ENCODE data around the gene POLG. TPM values are rescaled to one million over a fixed set of nuclear protein-coding genes. Genes with fewer than 3 reads are reported as not detected.

The POLG gene
- total RNA-seq, 1 donor from 2014 or later = 144 TPM

DNA sequence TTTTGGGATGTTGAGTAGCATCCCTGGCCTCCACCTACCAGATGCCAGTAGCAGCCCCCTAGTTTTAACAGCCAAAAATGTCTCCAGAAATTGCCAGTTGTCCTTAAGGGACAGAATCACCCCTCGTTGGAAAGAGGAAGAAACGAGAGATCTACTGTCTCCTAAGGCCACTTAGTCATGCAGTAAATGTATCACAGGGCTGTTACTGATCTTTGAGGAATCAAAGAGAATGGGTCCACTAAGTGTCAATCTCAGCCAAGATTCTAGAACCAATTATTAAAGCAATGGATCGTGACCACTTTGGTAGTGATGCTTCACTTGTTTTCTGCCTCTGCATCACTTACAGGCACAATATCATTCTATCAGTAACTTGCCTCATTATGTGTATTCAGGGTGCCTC is 26.4 kb downstream of the POLG start:
- intact Hi-C loops (cut with micrococcal nuclease) = no loop called here
- peaks cover 5% of the 10 kb centered on the region for H3K4me1 Mint-ChIP-seq
- no peak overlapping the region for H3K27ac Mint-ChIP-seq
- peaks cover 8% of the 10 kb centered on the region for H3K36me3 Mint-ChIP-seq (ENCODE audit: low read depth)
- H3K4me3 Mint-ChIP-seq = no peak overlapping the region
- TF ChIP-seq, protein P1, sequence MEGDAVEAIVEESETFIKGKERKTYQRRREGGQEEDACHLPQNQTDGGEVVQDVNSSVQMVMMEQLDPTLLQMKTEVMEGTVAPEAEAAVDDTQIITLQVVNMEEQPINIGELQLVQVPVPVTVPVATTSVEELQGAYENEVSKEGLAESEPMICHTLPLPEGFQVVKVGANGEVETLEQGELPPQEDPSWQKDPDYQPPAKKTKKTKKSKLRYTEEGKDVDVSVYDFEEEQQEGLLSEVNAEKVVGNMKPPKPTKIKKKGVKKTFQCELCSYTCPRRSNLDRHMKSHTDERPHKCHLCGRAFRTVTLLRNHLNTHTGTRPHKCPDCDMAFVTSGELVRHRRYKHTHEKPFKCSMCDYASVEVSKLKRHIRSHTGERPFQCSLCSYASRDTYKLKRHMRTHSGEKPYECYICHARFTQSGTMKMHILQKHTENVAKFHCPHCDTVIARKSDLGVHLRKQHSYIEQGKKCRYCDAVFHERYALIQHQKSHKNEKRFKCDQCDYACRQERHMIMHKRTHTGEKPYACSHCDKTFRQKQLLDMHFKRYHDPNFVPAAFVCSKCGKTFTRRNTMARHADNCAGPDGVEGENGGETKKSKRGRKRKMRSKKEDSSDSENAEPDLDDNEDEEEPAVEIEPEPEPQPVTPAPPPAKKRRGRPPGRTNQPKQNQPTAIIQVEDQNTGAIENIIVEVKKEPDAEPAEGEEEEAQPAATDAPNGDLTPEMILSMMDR (IDR thresholded peaks at IDR 0.05) = no peak
- CTCF ChIA-PET = no interaction called here
- no peaks in the 10 kb centered on the region for H3K9me3 Mint-ChIP-seq
- ATAC-seq (ENCODE audit: low read depth) (no peak), DNase-seq (no peak)
- POLR2A ChIA-PET = no interaction called here
- H3K27me3 Mint-ChIP-seq = no peaks in the 10 kb centered on the region

DNA sequence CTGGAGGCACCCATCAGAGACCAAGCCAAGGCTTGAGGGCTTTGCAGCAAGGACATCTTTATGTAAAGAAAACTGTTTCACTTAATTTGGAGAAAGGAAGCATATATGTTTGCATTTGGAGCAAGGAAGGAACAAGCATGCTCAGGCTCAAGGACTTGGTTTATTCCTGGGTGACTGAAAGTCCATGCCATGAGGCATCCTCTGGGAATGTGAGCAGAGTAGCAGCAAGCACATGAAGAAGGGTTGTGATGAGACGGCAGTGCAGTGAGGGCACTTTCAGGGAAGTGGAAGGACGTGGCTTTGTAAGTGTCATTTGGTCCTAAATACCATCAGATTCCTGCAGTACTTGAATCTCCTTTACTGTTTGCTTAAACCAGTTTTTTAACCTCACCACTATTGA is 26.8 kb downstream of the POLG start:
- H3K4me3 Mint-ChIP-seq = no peak overlapping the region
- intact Hi-C loops (cut with micrococcal nuclease) = no loop called here
- H3K9me3 Mint-ChIP-seq = no peaks in the 10 kb centered on the region
- DNase-seq (no peak), ATAC-seq (ENCODE audit: low read depth) (no peak)
- CTCF ChIA-PET = no interaction called here
- TF ChIP-seq, protein P1 (IDR thresholded peaks at IDR 0.05) = no peak
- H3K27ac Mint-ChIP-seq = no peak overlapping the region
- peaks cover 4% of the 10 kb centered on the region for H3K36me3 Mint-ChIP-seq (ENCODE audit: low read depth)
- H3K4me1 Mint-ChIP-seq = peaks cover 5% of the 10 kb centered on the region
- H3K27me3 Mint-ChIP-seq = no peaks in the 10 kb centered on the region
- POLR2A ChIA-PET = no interaction called here

GRCh38 chr15:89307046-89307587 is 27.5 kb downstream of the POLG start:
- H3K27ac Mint-ChIP-seq = no peak overlapping the region
- intact Hi-C loops (cut with micrococcal nuclease) = no loop called here
- peaks cover 2% of the 10 kb centered on the region for H3K36me3 Mint-ChIP-seq (ENCODE audit: low read depth)
- H3K4me1 Mint-ChIP-seq = peaks cover 5% of the 10 kb centered on the region
- CTCF ChIA-PET = no interaction called here
- no peak for ATAC-seq (ENCODE audit: low read depth)
- DNase-seq = no peak
- no peaks in the 10 kb centered on the region for H3K27me3 Mint-ChIP-seq
- TF ChIP-seq, protein P1 (IDR thresholded peaks at IDR 0.05) = no peak
- POLR2A ChIA-PET = no interaction called here
- no peaks in the 10 kb centered on the region for H3K9me3 Mint-ChIP-seq
- H3K4me3 Mint-ChIP-seq = no peak overlapping the region

DNA sequence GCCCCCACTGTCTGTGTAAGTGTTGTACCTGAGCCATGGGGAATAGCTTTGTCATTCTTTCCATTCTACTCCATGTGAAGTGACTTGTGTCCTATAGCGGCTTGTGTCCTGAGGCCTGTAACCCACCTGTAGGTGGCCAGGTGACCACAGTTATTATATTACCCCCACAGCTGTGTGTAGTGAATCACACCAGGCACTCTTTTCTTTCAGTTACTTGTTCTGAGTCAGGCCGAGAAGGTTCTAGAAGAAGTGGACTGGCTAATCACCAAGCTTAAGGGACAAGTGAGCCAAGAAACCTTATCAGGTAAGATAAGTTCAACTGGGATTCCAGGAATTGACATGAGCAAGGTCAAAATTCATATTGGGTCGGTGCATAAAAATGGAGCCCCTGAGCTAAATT is 29.2 kb downstream of the POLG start:
- no peak overlapping the region for H3K27ac Mint-ChIP-seq
- H3K9me3 Mint-ChIP-seq = no peaks in the 10 kb centered on the region
- TF ChIP-seq, protein P1 (IDR thresholded peaks at IDR 0.05) = no peak
- ChIA-PET CTCF (no interaction called here), POLR2A (no interaction called here)
- peaks cover 2% of the 10 kb centered on the region for H3K4me1 Mint-ChIP-seq
- DNase-seq = no peak
- H3K36me3 Mint-ChIP-seq (ENCODE audit: low read depth) = peaks cover 4% of the 10 kb centered on the region
- no peak for ATAC-seq (ENCODE audit: low read depth)
- H3K27me3 Mint-ChIP-seq = no peaks in the 10 kb centered on the region
- intact Hi-C loops (cut with micrococcal nuclease) = no loop called here
- no peak overlapping the region for H3K4me3 Mint-ChIP-seq

DNA sequence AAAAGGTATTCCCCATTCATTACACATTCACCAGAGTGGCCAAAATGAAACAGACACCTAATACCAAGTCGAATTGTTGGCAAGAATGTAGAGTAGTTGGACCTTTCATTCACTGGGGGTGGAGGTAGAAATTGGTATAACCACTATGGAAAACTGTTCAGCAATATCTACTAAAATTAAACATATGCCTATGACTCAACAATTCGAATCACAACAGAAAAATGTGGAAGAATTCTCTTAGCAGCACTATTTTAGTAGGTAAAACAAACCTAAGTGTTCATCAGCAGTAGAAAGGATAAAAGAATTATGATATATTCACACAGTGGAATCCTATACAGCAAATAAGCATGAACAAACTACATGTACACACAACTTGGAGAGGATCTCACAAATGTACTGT is 30.6 kb downstream of the POLG start:
- DNase-seq (no peak), ATAC-seq (ENCODE audit: low read depth) (no peak)
- H3K4me3 Mint-ChIP-seq = no peak overlapping the region
- H3K27me3 Mint-ChIP-seq = no peaks in the 10 kb centered on the region
- no peak overlapping the region for H3K27ac Mint-ChIP-seq
- ChIA-PET POLR2A (no interaction called here), CTCF (no interaction called here)
- TF ChIP-seq, protein P1 (IDR thresholded peaks at IDR 0.05) = no peak
- no peaks in the 10 kb centered on the region for H3K4me1 Mint-ChIP-seq
- intact Hi-C loops (cut with micrococcal nuclease) = no loop called here
- no peaks in the 10 kb centered on the region for H3K9me3 Mint-ChIP-seq
- peaks cover 4% of the 10 kb centered on the region for H3K36me3 Mint-ChIP-seq (ENCODE audit: low read depth)
